Muscle layer of duodenum (tissue), 2 donors: ENCODE results near the gene PLA2G6.

Experiments used
- H3K27ac ChIP-seq: one replicate; pipeline ENCODE4 v1.7.0; 2013; ENCODE audit warnings: mild to moderate bottlenecking, low read length
- H3K27me3 ChIP-seq: one replicate; pipeline ENCODE4 v1.7.0; 2013; ENCODE audit warnings: low read depth, mild to moderate bottlenecking, control low read depth, low read length
- H3K36me3 ChIP-seq, 2 donors: one replicate each; pipeline ENCODE4 v1.7.0; 2013; ENCODE audit warnings: low read length in 2 of 2, control low read depth in 1 of 2, mild to moderate bottlenecking in 1 of 2; ENCODE audit not compliant: insufficient read depth in 2 of 2, control insufficient read depth in 1 of 2
- H3K4me1 ChIP-seq, 2 donors: one replicate each; pipeline ENCODE4 v1.7.0; 2013; ENCODE audit warnings: low read length in 2 of 2, mild to moderate bottlenecking in 2 of 2, control low read depth in 1 of 2, moderate library complexity in 1 of 2; ENCODE audit not compliant: insufficient read depth in 2 of 2, control insufficient read depth in 1 of 2
- H3K4me3 ChIP-seq, 2 donors: one replicate each; pipeline ENCODE4 v1.7.0; 2013; ENCODE audit warnings: low read length in 2 of 2, low read depth in 1 of 2, mild to moderate bottlenecking in 1 of 2
- H3K9me3 ChIP-seq, 2 donors: one replicate each; pipeline ENCODE4 v1.7.0; 2013; ENCODE audit warnings: low read length in 2 of 2, control low read depth in 1 of 2, mild to moderate bottlenecking in 1 of 2; ENCODE audit not compliant: control insufficient read depth in 1 of 2
- donor health status: healthy.

PLA2G6 gene

DNA sequence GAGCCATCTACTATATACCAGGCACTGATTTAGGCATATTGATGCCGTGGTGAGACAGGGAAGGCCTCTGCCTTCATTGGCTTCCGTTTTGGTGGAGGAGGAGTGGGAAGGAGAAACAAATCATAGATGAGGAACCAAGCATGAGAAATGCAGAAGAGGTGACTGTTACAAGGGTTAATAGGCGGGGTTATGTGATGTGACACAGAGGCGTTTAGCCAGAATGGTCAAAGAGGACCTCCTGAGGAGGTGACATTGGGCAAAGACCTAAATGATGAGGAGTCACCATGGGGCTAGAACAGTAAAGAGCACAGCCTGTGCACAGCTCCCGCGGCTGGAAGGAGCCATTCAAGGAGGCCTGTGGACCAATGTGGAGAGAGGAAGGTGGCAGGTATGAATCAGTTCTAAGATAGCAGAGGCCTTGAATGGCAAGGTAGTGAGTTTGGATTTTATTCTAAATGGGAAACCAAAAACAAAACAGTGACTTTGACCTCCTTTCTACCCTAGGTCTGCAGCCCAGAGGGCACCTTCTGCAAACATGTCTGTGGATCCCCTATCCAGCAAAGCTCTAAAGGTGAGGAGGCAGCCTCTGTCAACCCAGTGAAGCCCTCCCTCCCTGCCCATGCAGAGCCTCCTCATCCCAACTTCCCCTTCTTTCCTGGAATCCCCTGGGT lies 31.8 kb upstream of the PLA2G6 start:
- no peaks in the 10 kb centered on the region for H3K9me3 ChIP-seq
- H3K4me1 ChIP-seq = peaks cover 6 to 16% of the 10 kb centered on the region in 2 donors
- no peak overlapping the region for H3K4me3 ChIP-seq
- H3K27ac ChIP-seq = no peak overlapping the region
- H3K27me3 ChIP-seq = no peaks in the 10 kb centered on the region
- H3K36me3 ChIP-seq = no peaks in the 10 kb centered on the region

DNA sequence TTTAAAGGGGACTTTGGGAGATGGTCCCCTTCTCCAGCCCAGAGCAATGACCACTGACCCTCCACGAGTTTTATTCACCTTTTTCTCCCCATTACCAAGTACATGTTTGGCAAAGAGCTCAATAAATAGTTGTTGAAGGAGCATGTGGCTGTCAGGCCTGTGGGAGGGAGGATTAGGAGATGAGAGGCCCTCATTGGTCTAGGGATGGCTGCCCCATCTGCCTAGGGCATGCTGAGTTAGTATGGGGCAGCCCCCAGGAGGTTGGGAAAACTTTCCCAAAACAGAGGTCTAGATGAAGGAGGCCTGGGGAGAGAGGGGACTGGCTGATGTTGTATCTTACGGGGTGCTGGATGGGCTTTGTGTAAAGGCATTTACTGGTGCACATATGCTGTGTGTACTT lies 30.8 kb upstream of the PLA2G6 start:
- Histone ChIP-seq H3K9me3 (no peaks in the 10 kb centered on the region), H3K4me3 (no peak overlapping the region), H3K4me1 (peaks cover 0 to 8% of the 10 kb centered on the region in 2 donors), H3K27me3 (no peaks in the 10 kb centered on the region), H3K27ac (no peak overlapping the region), H3K36me3 (no peaks in the 10 kb centered on the region)

DNA sequence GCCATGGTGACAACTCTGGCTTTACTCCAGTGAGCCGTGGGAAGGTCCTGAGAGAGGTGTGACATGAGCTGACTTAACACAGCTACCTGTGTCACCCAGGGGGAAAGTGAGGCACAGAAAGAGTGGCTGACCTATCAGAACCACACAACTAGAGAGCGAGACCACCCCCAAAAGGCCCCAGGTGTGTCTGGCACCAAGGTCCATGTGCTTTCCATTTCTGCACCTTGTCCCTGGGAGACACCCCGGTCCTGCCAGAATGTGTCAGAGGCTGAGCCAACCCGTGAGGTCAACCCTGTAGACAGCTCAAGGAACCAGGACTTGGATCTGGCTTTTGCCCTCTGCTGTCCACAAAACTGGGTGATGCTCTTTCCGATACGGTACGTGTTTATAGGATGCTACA lies 29.9 kb upstream of the PLA2G6 start:
- H3K4me3 ChIP-seq = no peak overlapping the region
- peaks cover 0 to 8% of the 10 kb centered on the region in 2 donors for H3K4me1 ChIP-seq
- no peaks in the 10 kb centered on the region for H3K27me3 ChIP-seq
- H3K9me3 ChIP-seq = no peaks in the 10 kb centered on the region
- H3K36me3 ChIP-seq = no peaks in the 10 kb centered on the region
- H3K27ac ChIP-seq = no peak overlapping the region

DNA sequence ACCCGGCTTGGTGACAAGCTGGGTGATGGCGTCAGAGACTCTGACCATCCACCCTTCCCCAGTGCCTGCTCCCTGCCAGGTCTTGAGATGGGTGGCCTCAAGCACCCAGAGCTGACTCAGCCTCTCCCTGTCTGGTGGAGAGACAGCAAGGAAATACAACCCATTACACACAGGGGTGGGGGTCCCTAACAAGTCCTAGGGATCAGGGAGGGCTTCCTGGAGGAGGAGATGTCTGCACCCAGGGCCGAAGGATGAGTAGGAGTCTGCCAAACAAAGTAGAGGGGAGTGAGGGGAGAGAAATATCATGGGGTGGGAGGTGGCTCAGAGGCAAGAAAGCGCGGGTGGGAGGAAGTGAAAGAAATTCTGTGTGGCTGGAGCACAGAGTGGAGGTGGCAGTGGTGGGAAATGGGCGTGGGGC lies 26.9 kb upstream of the PLA2G6 start:
- Histone ChIP-seq H3K36me3 (no peaks in the 10 kb centered on the region), H3K4me1 (peaks cover 13 to 14% of the 10 kb centered on the region in 2 donors), H3K27me3 (no peaks in the 10 kb centered on the region), H3K4me3 (no peak overlapping the region), H3K9me3 (no peaks in the 10 kb centered on the region), H3K27ac (no peak overlapping the region)

DNA sequence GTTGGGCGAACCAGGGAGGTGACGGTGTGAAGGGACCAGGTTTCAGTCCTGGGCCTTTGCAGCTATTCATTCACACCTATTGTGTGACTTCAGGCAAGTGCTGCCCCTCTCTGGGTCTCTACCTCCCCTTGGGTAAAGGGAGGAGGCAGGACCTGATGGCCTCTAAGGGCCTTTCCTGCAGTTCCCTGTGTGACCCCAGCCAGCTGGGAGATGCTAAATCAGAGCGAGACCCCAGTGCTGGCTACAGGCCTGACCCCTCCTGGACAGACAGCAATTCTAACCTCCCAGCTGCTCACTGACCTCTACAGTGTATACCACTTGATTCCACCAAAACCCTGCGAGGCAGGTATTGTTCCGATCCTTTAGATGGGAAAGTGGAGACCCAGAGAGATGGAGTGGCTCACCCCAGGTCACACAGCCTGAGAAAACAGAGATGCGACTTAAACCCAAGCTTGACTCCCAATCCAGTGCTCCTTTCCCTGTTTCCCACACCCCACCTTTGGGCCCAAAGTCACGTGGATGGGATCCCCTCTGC lies 26.3 kb upstream of the PLA2G6 start:
- no peaks in the 10 kb centered on the region for H3K9me3 ChIP-seq
- no peak overlapping the region for H3K4me3 ChIP-seq
- H3K27ac ChIP-seq = no peak overlapping the region
- no peaks in the 10 kb centered on the region for H3K27me3 ChIP-seq
- peaks cover 13 to 20% of the 10 kb centered on the region in 2 donors for H3K4me1 ChIP-seq
- no peaks in the 10 kb centered on the region for H3K36me3 ChIP-seq

DNA sequence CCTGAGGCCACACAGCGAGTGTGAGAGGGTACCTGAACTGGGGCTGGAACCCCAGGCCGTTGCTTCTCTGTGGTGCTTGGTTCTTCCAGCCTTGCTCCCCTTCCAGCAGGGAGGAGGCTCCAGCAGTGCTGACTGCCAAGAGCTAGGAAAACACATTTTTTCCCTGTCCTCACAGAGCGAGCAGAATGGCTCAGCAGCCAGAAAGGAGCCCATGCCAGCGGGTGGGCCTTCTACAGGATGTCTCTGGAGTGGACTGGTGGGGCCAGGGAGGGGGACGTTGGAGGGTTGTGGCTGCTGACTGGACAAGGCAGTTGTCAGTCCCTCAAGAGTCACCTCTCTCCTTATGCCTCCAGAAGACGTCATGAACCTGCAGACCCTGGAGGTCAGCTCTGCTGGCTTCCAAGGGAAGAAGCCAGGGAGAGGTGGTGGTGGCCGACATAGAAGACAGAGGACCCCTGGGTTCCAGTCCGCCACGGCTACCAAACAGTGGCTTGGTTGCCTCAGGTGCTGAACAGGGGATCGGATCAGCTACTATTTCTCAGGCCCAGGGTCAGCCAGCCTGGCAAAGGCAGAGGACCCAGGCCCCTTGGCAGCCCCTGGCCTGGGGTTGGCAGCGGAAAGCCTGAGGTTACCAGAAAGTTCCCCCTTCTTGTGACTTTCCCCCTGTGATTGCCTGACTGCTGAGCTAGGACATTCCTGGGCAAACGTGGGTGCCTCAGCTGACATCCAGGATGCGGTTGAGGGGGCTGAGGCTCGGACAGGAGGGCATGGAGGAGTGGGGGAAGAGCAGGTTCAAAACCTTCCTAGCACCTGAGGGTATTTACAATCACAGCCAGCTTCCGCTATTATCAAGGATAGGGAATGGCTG lies 23.9 kb upstream of the PLA2G6 start:
- H3K4me1 ChIP-seq = peaks cover 13 to 20% of the 10 kb centered on the region in 2 donors
- H3K36me3 ChIP-seq = peaks cover 0 to 3% of the 10 kb centered on the region in 2 donors
- H3K9me3 ChIP-seq = no peaks in the 10 kb centered on the region
- peak overlapping the region; percentile 16 to 75 for H3K4me3 ChIP-seq
- no peaks in the 10 kb centered on the region for H3K27me3 ChIP-seq
- no peak overlapping the region for H3K27ac ChIP-seq

DNA sequence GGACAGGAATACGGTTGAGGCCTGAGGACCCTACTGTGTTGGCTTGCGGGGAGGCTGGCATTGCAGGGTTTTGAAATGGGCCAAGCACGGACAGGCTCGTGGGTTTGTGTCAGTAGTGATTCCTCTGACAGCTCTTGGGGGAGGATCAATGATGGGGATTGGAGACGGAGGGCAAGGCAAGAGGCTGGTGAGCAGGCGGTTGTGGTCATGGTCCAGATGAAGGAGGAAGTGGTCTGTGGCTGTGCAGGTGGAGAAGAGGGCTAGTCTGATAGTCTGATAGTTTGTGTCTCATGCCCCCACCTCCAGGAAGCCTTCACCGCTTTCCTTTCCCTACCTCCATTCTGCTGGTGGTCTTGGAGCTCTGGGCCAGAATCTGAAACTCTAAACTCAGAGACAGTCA lies 23.2 kb upstream of the PLA2G6 start:
- no peaks in the 10 kb centered on the region for H3K27me3 ChIP-seq
- no peak overlapping the region for H3K27ac ChIP-seq
- H3K36me3 ChIP-seq = peaks cover 0 to 3% of the 10 kb centered on the region in 2 donors
- no peaks in the 10 kb centered on the region for H3K9me3 ChIP-seq
- H3K4me1 ChIP-seq = peaks cover 13 to 20% of the 10 kb centered on the region in 2 donors
- H3K4me3 ChIP-seq = peak overlapping the region; percentile 16 to 75

DNA sequence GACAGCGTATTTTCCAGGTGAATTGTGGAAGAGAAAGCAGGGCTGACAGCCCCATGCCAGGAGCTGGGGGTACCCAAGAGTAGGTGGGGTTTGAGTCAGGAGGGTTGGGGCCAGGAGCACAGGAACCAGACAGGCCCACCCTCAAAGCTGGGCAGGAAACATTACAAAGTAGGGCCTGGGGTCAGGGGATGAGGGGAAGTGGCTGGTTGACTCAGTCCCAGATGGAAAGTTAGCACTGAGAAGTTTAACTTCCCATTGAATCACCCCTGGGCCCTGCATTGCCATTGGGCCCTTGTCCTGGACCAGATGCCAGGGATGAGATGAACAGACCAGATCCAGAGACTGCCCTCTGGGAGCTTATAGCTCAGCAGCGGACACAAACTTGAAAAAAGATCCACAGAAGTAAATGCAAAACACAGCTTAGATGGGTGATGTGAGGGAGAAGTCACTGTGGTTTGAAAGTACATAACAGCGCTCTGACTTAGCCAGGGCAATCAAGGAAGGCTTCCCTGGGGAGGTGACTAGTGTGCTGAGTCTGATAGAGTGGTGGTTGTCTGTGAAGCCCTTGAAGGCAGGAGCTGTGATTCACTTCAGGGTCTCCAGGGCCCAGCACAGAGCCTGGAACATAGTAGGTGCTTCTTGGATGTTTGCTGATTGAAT lies 22.4 kb upstream of the PLA2G6 start:
- H3K27ac ChIP-seq = peak overlapping the region; percentile 78
- H3K27me3 ChIP-seq = no peaks in the 10 kb centered on the region
- peaks cover 0 to 3% of the 10 kb centered on the region in 2 donors for H3K36me3 ChIP-seq
- H3K4me3 ChIP-seq = peak overlapping the region; percentile 75 to 84
- peaks cover 13 to 20% of the 10 kb centered on the region in 2 donors for H3K4me1 ChIP-seq
- no peaks in the 10 kb centered on the region for H3K9me3 ChIP-seq

DNA sequence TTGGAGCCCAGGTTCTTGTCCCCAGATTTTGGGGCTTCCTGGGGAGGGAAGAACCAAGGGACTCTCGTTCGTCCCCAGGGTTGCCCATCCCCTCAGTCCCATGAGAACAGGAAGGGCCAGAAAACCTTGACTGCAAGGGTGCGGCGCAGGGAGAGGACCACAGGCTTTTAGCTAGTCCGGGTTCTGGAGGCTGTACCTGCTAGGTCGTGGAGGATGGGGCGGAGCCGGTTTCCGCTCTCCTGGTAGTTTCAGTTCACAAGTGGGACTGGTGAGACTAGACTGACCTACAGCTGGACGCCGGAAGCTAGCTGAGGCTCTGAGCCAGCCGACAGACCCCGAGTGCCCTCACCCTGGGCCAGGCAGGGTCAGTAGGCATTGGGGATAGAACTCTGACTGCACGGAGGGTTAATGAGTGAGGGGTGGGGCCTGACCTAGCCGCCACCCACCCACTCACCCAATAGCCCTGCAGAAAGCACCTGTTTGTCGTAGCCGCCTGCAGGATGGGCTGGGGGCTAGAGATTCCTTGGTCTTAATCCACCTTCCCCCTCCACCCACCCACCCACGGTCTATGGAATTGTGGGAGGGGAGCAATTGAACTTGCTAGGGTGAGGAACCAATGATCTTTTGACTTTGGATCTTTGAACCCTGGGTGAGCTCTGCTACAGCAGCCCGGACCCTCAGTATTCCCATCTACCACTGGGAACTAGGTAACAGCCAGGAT lies 21.6 kb upstream of the PLA2G6 start:
- H3K27me3 ChIP-seq = no peaks in the 10 kb centered on the region
- H3K9me3 ChIP-seq = no peaks in the 10 kb centered on the region
- peaks cover 0 to 3% of the 10 kb centered on the region in 2 donors for H3K36me3 ChIP-seq
- peaks cover 13 to 20% of the 10 kb centered on the region in 2 donors for H3K4me1 ChIP-seq
- peak overlapping the region; percentile 78 for H3K27ac ChIP-seq
- peak overlapping the region; percentile 75 to 84 for H3K4me3 ChIP-seq

DNA sequence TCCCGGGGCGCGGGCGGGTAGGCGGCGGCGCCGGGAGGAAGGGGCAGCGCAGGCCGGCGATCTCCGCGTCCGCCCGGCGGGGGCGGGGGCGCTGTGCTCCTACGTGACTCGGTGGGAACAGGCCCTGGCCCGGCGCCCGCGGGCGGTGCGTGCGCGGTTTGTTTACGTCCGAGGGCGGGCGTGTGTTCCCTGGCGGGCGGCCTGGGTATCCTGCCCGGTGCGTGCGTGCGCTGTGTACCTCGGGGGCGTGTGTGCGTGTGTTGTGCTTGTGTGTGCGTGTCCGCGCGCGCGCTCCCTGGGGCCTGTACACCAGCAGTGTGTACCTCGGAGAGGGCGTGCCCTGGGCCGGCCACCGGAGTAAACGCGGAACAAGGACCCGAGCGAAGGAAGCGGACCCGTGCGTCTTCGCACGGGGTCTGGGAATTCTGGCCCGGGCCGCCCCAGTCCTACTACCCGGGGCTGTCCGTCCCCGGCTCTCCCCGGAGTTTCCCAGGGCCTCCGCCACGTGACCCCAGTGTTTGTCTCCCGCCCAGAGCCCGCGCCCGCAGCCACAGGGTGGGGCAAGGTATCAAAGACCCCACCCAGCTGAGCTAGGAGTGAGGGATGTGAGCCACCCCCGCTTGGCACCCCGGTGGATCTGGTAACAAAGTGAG lies 20.9 kb upstream of the PLA2G6 start:
- H3K9me3 ChIP-seq = no peaks in the 10 kb centered on the region
- H3K4me1 ChIP-seq = peaks cover 13 to 20% of the 10 kb centered on the region in 2 donors
- H3K4me3 ChIP-seq = peak overlapping the region; percentile 75 to 84
- H3K36me3 ChIP-seq = peaks cover 0 to 3% of the 10 kb centered on the region in 2 donors
- no peaks in the 10 kb centered on the region for H3K27me3 ChIP-seq
- H3K27ac ChIP-seq = peak overlapping the region; percentile 78
